ENCODE results near the gene GABRR3.

- TF ChIP-seq EZH2 (IDR thresholded peaks at IDR 0.05) = no peak
- no peak for TF ChIP-seq POLR2AphosphoS5 (IDR thresholded peaks at IDR 0.05; ENCODE audit: borderline replicate concordance, low read depth, low read length)
Observed at GRCh38 chr3:97999103-97999502, 36.0 kb downstream of the GABRR3 start.

Data from SK-N-MC (cell line).